GM21576 (cell line): ENCODE data around the gene NPRL2.

Source experiments
- ATAC-seq: cut with Tn5 transposase; IDR thresholded peaks from one replicate; pipeline ENCODE4 v1.9.1; 2021; ENCODE audit warnings: mild to moderate bottlenecking, moderate library complexity; ENCODE audit not compliant: unreplicated experiment

Gene NPRL2

DNA sequence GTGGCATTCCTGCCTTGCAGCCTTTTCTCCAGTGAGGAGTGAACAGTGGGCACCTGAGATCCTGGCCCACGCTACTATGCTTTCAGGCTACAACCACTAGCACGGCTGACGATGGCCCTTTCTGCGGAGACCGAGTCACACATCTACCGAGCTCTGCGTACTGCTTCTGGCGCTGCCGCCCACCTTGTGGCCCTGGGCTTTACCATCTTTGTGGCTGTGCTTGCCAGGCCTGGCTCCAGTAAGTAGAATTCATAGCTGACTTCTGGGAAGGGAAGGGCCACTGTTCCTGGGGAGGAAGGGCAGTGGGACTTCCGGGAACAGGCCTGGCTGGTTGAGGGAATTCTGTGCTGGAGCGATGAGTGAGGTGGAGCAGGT is 735 bp upstream of the NPRL2 start:
- ATAC-seq = no peak

DNA sequence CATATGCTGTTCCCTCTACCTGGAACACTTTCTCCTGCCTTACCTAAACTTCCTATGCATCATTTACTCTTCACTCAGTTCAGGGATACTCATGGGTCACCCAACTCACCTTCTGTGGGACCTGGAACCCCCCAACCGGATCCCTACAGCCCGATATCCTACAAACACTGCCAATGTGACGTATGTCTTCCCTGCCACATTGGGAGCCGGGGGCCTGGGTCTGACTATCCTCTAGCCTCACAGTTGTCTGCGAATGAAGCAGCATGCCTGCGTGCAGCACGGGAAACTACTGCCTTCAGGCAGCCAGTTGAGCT is 405 bp downstream of the NPRL2 start:
- no peak for ATAC-seq

DNA sequence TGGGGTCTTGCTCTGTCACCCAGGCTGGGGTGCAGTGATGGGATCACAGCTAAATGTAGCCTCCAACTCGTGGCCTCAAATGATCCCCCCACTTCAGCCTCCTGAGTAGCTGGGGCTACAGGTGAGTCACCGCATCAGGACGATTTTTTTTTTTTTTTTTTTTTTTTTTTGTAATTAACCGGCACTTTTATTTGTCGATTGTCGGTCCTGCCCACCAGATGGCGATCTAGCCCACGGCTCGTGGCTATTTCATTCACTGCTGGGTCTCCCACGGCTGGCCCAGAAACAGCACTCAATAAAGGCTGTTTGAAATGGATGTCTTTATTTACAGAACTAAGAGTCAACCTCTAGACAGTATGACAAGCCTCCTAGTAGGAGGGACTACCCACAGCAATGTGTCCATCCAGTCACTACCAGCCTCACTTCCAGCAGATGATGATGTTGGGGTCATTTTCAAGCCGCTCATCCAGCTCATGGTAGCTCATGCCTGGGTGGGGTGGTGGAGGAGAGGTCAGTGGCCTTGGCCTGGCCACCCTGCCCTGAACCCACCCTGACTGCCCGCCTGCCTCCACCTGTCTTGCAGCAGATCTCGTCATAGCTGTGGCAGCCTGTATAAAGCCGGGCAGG is 3.3 kb downstream of the NPRL2 start:
- no peak for ATAC-seq

DNA sequence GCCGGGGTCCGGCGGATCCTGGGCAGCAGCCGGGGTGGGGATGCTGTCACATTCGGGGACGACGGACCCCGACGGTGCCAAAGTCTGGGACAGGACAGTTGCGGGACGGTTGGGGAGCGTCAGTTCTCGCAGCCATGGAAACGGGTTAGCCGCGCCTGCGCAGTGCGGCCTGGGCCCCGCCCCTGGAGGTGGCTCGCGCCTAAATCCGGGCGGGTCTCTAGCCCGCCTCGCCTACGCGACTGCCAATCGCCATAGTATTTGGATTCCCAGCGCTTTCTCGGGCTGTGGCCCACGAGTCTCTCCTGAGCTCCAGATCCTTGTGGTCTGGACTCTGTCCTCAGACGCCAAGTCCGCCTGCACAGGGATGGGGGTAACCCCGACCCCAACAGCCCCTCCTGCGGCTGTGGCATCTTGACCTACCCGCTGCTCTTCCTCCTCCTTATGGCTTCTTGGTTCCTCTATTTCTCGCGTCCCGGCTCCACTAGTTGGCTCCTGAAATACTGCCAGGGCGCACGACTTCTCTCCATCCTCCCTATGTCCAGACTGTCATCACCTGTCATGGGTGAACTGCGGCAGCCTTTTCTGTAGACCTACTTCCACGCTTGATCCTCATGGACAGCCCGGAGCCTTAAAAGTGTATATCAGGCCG is 4.9 kb downstream of the NPRL2 start, which contains the start of gene ZMYND10:
Gene ZMYND10 (minus strand): TSS at position 147 of the 649 bp plus-strand sequence. CDS start 153 bp downstream, outside the sequence.
- no peak for ATAC-seq

DNA sequence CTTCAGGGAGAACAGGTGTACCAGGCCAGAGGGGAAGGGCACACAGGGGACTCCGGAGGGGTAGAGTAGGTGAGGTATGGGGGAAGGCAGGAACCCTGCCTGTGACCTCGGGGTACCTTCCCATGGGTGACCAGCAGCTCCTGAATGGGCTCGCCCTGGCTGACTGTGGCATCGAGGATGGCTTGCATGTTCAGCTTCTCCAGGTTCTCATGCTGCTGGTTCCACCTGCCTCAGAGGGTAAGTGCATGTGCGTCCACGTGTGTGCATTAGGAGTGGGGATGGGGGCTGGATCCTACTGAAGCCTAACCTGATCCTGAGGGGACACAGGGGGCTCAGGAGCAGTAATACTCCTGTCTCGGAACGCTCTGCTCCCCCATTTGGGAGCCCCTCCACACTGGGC is 5.6 kb downstream of the NPRL2 start:
- ATAC-seq = no peak

DNA sequence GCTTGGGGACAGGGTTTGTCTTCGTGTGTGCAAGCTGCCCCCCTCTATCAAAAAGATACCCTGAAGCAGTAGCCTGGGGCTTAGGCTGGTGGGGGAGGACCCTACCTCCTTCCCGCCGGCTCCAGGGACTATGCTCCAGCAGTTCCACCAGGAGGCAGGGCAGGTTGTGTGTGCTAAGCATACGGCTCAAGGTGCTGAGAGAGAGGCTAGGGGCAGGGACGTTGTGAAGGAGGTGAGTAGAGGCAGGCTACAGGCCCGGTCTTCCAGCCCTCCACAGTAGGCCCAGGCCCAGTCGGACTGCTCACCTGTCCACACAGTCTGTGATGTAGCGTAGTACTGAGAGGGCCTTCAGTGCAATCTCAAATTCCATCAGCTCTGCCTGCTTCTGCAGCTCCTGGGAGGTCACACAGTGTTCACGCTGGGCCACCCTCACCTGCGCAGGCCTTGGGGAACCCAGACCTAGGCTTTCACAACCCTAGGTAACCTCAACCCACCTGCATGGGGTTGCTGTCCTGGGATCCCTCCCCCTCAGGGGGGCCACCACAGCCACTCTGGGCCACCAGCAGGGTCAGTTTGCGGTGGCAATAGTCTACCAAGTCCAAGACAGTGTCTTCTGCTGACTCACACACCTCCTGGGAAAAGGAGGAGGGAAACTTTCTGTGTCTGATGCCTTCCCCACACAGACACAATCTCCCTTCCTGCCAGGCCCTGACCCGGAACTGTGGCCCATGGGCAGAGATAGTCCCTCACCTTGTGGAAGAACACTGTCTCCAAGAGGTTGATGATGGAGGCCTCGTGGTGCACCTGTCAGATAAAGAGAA is 7.6 kb downstream of the NPRL2 start:
- ATAC-seq = no peak

DNA sequence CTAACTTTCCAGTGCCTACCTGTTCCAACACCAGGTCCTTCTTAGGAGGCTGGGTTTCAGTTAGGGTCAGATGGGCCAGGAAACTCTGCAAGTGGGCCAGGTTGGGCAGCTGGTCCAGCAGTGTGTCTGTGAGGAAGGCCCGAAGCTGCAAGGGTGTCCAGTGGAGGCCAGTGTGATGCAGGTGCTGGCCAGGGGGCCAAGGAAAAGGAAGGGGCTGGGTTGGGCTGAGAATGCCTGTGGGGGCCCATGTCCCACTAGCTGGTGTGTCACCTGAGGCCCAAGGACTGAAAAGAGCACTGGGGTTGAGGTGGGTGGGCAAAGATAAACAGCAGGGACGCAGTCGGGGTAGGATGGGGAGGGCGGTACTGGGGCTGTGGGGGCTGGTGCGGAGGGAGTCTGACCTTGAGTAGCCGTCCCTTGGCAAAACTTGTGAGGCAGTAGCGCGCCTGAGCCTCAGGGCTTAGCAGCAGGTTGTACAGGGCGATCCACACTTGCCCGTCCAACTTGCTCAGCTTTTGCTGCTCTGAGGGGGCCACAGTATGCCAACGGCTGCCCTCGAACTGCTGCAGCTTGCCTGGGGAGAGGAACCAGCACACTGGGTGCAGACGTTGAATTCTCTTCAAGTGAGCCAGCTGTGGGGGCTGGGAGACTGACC is 8.5 kb downstream of the NPRL2 start:
- no peak for ATAC-seq

DNA sequence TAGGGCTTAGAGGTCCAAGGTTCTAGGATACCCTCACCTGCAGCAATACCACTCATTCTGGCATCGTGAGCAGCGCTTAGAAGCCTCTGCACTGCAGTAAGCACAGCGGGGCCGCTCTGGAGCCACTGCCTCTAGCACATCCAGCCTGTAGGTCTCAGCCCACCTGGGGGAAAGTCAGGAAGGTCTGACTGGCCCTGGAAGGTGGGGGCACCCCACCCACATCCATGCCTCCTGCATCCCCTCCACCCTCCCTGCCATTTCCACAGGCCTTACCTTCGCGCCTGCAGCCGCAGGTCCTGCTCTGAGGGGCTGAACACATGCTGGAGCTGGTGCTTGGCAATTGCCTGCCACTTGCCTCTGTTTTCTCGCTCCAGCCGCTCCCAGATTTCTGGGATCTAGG is 9.0 kb downstream of the NPRL2 start:
- ATAC-seq = no peak

DNA sequence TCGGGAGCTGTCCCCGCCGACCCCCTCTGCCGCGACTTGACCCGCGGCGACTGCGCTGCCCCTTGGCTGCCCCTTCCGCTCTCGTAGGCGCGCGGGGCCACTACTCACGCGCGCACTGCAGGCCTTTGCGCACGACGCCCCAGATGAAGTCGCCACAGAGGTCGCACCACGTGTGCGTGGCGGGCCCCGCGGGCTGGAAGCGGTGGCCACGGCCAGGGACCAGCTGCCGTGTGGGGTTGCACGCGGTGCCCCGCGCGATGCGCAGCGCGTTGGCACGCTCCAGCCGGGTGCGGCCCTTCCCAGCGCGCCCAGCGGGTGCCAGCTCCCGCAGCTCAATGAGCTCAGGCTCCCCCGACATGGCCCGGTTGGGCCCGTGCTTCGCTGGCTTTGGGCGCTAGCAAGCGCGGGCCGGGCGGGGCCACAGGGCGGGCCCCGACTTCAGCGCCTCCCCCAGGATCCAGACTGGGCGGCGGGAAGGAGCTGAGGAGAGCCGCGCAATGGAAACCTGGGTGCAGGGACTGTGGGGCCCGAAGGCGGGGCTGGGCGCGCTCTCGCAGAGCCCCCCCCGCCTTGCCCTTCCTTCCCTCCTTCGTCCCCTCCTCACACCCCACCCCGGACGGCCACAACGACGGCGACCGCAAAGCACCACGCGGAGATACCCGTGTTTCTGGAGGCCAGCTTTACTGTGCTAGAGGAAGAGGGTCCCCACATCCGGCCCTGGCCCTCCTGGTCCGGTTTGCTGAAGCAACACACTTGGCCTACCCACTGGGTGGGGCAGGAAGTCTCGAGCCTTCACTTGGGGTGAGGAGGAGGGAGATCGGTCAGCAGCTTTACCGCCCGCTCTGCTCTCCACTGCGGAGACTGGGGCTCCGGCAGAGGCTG is 9.9 kb downstream of the NPRL2 start, which contains the start of gene RASSF1:
Gene RASSF1 (minus strand): TSS at position 389 of the 882 bp plus-strand sequence. CDS start 31 bp downstream, at position 358.
- no peak for ATAC-seq

DNA sequence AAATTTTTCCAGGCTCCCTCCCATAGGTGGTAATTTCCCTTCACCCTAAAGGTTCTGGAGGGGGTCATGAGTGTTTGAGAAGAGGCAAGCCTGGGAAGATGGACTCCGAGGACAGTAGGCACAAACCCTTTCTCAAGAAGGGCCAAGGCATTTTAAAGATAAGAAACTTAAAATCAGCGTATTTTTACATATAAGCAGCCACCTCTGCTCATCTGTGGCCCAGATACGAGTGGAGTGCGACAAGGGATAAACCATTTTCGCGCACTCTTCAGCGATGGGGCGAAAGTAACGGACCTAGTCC is 10.5 kb downstream of the NPRL2 start:
- no peak for ATAC-seq

DNA sequence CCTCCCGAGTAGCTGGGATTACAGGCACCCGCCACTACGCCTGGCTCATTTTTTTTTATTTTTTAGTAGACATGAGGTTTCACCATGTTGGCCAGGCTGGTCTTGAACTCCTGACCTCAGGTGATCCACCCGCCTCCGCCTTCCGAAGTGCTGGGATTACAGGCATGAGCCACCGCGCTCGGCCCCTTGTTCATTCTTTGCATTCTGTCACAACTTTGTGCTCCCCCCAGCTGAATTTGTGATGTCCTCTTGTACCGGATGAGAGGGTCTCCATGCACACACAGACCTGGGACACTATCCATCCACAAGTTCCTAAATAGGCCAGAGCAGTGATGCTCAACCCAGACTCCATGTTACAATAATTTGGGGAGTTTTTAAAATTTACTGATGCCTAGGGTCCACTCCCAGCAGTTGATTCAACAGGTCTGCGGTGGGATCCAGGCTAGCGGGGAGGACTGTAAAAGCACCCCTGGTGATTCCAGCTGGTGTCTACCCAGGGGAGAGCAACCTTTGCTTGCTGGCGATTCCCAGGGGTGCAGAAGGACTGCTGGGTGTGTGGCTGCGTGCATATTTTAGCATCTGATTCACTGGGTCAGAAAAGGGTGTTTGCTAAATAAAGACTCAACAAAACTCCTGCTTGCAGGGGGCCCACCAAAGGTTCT is 11.0 kb downstream of the NPRL2 start:
- ATAC-seq = no peak

DNA sequence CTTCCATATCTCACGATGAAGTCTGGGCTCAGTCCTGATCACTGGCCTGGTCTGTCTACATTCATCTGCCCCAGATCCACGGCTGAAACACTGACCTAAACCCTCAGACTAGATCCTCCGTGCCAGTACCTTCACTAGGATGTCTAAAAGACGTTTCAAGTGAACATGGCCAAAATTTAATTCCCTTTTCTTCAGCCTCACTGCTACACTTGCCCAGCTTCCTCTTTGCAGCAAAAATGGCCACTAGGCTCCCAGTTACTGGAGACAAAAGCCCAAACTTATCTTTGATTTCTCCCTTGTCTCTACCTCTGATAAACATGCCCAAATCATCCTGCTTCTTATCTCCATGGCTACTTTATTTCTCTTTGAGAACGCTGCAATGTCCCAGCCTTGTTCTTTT is 11.6 kb downstream of the NPRL2 start:
- no peak for ATAC-seq

DNA sequence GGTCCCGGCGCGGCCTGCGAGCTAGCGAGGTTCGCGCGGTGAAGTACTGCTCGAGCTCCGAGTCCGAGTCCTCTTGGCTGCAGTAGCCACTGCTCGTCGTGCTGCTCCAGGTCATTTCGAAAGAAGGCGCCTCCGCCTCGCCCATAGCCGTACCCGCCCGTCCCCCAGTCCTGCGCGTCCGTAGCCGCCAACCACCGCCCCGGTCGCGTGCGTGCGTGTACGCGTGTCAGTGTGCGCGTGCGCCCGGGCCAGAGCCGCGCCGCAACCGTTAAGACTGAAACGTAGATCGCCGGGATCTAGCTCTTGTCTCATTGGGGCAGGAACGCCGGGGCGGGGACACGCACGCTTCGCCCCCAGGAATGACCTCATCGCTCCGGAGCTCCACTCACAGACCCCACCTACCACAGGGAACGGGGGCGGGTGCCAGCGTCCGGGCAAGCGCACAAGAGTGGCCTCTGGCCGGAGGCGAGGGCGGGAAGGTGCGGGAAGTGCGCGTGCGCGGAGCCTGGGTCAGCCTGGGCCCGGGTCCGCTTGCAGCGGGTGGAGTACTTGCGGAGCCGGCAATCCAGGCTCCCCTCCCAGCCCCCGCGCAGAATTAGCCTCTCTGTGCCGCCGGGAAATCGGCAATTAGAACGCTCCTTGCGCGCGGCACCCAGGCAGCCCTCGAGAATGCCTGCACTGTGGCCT is 13.3 kb downstream of the NPRL2 start:
- peak; percentile 71 for ATAC-seq

DNA sequence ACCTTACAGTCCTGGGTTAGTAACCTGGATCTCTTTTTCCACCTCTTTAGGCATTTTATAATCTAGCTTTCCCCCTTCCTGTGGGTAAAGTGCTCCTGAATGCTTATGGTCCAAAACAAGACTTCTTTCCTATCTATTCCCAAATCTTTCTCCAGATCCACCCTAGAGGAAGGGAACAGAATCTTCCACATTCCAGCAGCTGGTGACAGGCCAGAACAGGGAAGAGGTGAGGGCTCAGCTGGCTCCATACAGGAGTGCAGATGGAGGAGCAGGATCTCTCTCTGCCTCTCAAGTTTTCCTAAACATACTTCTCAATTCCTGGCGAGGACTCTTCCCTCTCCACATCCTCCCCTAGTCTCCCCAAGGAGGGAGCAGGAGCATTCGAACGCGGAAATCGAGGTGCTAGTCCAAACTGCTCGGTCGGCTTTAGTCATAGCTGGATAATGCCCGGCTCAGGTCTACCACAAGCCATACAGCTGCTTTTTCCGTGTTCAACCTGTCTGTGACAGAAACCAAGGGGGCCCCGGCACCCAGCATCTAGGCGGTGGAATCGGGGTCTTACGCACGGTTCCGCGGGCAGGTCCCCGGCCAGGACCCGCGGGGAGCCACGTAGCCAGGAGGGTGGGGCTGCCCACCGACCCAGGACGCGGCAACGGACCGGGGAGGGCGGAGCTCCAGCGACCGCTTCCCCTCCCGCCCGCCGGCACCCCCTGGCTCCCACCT is 14.0 kb downstream of the NPRL2 start:
- peak; percentile 21 for ATAC-seq

DNA sequence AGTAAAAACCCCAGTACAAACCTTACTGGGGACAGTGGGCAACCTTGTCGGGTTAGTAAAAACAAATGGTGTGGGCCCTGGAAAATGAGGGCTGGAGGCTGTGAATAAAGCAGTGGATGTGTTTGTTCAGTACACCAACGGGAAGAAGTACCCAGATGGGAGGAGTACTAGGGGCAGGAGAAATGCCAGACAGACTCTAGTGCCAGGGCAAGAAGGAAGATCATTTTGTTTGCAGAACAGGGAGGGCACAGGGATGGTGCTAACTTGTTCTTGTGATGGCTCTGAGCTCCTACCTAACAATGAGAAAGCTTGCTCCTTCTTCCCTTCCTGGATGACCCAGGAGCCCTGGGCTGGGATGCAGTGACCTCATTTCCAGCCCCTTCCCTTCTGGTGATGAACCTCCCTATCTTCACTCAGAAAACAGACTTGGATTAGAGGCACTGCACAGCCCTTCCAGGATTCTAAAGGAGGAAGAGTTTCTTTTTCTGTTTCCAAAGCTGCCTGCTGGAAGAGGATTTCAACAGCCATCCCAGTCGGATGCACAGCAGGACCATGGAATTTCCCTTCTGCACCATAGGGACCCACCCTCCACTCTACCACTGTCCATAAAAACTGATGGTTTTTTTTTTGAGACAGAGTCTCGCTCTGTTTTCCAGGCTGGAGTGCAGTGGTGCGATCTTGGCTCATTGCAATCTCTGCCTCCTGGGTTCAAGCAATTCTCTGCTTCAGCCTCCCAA is 16.1 kb downstream of the NPRL2 start:
- no peak for ATAC-seq

DNA sequence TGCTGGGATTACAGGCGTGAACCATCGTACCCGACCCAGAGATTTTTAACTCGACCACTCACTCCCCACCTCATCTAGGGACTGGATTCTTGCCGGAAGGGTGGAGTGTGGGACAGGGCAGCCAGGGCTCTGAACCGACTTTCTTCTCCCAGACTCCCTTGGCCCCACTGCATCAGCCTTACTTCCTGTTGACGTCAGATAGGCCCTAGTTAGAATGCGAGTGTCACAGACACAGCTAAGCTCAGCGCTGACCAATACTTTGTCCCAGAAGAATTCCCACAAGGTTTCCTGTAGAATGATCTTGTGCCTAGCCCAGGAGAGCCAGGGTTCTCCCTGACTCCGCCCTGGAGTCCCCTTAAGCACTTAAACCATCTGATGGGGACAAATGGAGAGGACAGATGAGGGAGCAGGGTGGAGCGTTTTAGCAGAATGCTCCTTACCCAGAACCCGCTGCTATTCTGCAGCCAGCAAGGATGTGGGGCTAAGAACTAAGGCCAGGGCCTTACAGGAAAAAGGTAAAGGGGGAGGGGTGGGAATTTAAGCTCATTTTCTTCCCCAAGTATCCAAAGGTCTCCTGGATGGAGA is 16.7 kb downstream of the NPRL2 start:
- no peak for ATAC-seq

DNA sequence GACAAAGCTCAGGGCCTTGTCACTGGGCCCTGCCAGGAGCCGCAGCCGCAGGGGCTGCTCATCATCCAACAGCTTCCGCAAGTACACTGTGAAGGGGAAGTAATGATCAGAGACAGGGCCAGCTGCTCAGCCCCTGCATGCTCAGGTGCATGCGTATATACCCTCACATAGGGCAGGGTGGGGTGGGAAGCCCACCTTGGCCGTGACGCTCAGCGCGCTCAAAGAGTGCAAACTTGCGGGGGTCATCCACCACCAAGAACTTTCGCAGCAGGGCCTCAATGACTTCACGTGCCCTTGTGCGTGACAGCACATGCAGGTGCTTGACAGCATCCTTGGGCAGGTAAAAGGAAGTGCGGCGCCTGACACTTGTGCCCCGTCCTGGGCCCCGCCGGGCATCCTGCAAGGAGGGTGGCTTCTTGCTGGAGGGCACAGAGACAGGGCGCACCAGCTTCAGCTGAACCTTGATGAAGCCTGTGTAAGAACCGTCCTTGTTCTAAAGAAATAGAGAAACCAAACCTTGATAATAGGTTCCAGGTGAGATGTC is 19.1 kb downstream of the NPRL2 start:
- no peak for ATAC-seq

DNA sequence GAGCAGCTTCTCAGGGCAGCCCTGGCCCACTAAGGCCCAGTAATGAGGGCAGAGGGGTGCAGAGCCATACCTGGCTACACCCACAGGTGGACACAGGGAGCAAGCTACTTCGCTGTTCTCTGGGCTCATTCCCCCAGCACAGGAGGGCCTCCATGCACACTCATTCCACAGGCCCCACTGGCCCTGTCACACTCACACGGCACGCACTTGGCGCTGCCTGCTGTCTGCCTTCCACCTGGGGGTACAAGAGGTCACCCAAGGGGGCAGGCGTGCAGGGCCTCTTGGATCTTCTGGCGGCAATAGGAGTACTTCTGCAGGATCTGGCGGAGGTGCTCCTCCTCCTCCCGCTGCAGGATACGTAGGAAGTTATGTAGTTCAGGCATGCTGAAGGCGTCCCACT is 20.2 kb downstream of the NPRL2 start:
- ATAC-seq = no peak
